Endothelial cell of umbilical vein (primary cell): ENCODE data around the gene LRCH1.

ENCODE experiments used
- EZH2 ChIP-seq: IDR thresholded peaks from 2 replicates; pipeline ENCODE4 v1.6.1; 2012; ENCODE audit warnings: borderline replicate concordance, low read depth, mild to moderate bottlenecking, moderate library complexity, low read length, inconsistent platforms; ENCODE audit not compliant: severe bottlenecking
- GATA2 ChIP-seq: IDR thresholded peaks from 2 replicates; pipeline ENCODE4 v1.7.0; 2011; ENCODE audit warnings: low read depth, mild to moderate bottlenecking, moderate library complexity, mixed read lengths, low read length; ENCODE audit not compliant: insufficient read length, insufficient read depth
- POLR2A ChIP-seq: IDR thresholded peaks from 2 replicates; pipeline ENCODE4 v1.6.1; 2012; ENCODE audit warnings: low read depth, mild to moderate bottlenecking, control low read depth, low read length
- POLR2AphosphoS5 ChIP-seq: IDR thresholded peaks from 2 replicates; pipeline ENCODE4 v1.6.1; 2012; ENCODE audit warnings: low read depth, mild to moderate bottlenecking, control low read depth, low read length, moderate library complexity; ENCODE audit not compliant: insufficient read depth
- TF ChIP-seq, protein P1 (sequence below), 2 donors: IDR thresholded peaks; 1 replicate in 1 of 2; 2 replicates in 1 of 2; pipeline ENCODE4 v1.5.1; 2011; ENCODE audit warnings: low read length in 2 of 2, mild to moderate bottlenecking in 2 of 2, moderate library complexity in 2 of 2, control low read depth in 1 of 2, inconsistent platforms in 1 of 2, low read depth in 1 of 2; ENCODE audit not compliant: insufficient read depth in 1 of 2; ENCODE audit errors: extremely low read depth in 1 of 2
- TF ChIP-seq, protein P2 (sequence below): IDR thresholded peaks from 2 replicates; pipeline ENCODE4 v1.6.1; 2011; ENCODE audit not compliant: insufficient read depth, insufficient read length

DNA sequence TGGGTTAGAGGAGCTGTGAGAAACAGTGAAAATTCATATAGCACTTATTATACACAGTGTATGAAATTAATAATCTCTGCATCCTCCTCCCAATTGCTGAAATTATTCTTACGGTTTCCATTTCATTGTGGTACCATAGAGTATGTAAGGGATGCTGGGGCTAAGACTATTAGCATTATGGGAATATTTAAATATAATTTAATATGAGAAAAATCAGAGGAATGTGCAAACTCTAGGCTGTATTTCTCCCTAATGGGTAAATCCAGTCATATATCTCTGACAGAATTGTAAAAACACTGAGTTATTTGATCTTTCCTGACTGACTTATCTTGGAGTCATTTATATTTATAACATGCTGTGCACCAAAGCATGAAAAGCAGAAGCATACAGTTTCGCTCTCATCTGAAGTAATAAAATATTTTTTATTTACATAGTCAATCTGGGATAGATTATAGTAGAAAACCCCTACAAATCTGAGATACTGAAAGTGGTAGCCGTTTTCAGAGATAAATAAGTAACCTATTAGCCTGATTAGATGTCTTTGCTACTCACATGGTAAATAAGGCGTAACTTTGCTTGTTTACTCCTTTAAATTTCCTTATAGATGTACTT lies 34.9 kb downstream of the LRCH1 start:
- TF ChIP-seq, protein P1, sequence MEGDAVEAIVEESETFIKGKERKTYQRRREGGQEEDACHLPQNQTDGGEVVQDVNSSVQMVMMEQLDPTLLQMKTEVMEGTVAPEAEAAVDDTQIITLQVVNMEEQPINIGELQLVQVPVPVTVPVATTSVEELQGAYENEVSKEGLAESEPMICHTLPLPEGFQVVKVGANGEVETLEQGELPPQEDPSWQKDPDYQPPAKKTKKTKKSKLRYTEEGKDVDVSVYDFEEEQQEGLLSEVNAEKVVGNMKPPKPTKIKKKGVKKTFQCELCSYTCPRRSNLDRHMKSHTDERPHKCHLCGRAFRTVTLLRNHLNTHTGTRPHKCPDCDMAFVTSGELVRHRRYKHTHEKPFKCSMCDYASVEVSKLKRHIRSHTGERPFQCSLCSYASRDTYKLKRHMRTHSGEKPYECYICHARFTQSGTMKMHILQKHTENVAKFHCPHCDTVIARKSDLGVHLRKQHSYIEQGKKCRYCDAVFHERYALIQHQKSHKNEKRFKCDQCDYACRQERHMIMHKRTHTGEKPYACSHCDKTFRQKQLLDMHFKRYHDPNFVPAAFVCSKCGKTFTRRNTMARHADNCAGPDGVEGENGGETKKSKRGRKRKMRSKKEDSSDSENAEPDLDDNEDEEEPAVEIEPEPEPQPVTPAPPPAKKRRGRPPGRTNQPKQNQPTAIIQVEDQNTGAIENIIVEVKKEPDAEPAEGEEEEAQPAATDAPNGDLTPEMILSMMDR (IDR thresholded peaks at IDR 0.05; ENCODE audit: extremely low read depth in 1 of 2, insufficient read depth in 1 of 2, low read depth in 1 of 2, low read length in 2 of 2), result no peak
- TF ChIP-seq EZH2 (no peak), POLR2A (no peak), POLR2AphosphoS5 (no peak), GATA2 (no peak)
- TF ChIP-seq, protein P2, sequence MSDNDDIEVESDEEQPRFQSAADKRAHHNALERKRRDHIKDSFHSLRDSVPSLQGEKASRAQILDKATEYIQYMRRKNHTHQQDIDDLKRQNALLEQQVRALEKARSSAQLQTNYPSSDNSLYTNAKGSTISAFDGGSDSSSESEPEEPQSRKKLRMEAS, result no peak
